Kidney tubule cell (primary cell): Measurements from ENCODE around the gene TRAF3.
"Not testable (repeated sequence)": the region's sequence is repeated elsewhere in the genome, so short reads cannot be mapped to it uniquely, and the experiment has no call there.

Experiments used
- DNase-seq: peaks from one replicate; pipeline ENCODE4 v3.0.0-alpha.2; 2018; ENCODE audit warnings: low spot score

TRAF3 gene

DNA sequence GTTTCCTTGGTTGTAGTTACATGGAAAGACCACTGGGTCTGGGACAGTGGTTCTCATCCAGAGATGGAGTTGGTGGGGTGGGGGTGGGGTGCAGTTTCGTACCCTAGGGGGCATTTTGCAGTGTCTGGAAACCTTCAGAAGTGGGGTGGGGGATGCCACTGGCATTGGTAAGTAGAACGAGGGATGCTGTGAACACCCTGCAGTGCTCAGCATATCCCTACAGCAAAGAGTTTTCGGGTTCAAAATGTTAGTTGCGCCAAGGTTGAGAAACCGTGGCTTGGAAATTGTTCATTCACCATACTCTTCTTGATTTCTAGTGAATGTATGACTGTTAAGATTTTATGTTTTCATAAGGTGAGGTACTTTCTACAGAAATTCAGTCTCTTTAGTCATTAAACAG lies 28.7 kb downstream of the TRAF3 start:
- no peak for DNase-seq

DNA sequence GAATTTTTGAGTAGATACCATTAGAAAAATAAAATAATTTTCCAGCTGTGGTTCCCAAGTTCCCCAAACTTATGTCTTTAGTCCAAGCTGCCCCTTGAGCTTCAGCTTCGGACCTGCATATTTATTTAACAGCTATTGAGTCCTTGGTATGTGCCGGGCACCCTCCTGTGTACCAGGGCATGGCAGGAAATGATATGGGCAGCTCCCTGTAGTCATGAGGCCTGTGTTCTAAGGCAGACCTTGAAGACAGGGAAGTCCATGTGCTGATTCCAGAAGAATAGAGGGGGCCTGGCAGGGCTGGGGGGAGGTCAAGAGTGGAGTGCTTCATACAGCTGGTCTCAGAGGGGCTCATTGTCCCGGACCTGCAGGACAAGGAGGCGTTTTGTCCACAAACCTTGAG lies 29.2 kb downstream of the TRAF3 start:
- peak; percentile 22 for DNase-seq

DNA sequence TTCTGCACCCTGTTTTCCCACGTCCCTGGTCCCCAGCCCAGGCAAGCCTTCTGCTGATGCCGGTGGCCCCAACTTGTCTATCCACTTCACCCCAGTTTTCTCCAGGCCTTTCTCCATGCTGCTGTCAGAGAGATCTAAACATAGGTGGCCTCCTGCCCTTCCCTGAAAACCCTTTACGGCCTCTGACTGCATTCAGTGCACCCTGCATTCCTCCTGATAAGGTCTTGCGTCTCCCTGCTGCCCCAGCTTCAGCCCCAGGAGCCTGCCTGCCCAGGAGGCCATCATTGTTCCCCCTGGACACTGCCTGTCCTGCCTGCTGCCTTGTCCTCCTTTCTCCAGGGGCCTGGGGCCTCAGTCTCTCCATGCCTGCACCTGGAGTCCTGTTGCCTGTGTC lies 29.8 kb downstream of the TRAF3 start:
- DNase-seq = no peak

DNA sequence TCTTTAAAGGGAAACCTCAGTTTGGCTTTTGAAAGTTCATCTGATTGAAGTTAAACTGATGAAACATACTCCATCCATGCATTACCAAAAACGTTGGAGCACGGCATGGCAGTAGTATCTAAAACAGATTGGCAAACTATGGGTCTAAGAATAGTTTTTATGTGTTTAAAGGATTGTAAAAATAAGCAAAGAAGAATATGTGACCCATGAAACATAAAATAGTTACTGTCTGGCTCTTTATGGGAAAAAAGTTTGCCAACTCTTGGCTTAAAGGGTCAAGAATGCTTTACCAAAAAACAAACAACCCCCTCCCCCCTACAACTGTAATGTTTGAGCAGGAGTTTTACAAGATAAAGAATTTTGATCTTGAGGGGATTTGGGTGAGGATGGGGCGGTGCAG lies 32.6 kb downstream of the TRAF3 start:
- no peak for DNase-seq

DNA sequence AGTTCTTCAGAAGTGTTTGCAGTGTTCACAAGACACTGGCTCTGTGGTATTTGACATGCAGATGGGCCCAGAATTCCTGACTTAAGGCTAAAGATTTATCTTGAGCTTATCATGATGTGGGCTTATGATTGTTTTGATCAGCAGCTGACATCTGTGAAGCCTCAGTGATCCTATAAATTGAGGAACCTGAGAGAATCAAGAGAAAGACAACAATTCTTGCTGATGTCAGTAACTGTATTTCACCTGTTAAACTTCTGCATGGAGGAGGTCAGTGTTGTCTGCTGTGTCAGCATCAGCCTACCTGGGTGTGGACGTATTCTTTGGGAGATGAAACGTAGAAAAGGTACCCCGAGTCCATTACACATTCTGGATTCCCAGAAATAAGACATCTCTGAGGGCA lies 33.3 kb downstream of the TRAF3 start:
- DNase-seq = no peak

DNA sequence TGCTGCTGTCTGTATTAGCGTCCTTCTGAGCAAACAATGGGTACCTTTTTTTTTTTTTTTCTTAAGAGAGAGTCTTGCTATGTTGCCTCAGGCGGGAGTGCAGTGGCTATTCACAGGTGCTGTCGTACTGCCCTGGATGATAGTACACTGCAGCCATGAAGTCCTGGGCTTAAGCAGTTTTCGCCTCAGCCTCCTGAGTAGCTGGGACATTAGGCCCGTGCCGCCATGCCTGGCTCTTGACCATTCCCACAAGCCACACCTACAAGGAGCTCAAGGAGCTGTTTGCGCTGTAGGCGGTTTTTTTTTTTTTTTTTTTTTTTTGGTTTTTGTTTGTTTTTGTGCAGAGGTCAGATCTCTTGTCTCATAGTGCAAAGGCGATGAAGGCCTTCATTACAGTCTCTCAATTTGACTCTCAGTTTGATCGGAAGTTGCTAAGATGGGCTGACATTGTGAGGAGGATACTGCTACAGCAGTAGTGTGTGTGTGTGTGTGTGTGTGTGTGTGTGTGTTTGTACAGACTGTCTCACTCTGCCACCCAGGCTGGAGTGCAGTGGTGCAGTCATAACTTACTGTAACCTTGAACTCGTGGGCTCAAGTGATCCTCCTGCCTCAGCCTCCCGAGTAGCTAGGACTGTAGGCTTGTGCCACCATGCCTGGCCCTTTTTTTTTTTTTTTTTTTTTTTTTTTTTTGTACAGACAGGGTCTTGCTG lies 34.2 kb downstream of the TRAF3 start:
- DNase-seq = no peak

DNA sequence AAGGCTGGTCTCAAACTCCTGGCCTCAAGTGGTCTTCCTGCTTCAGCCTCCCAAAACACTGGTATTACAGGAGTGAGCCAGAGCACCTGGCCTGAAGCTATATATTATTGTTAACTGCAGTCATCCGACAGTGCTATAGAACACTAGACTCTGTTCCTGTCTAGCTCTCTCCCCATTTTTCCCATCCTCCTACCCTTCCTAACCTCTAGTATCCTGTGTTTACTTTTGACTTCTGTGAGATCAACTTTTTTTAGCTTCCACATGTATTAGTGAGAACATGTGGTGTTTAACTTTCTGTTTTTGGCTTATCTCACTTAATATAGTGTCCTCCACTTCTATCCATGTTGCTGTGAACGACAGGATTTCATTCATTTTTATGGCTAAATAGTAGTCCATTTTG lies 34.7 kb downstream of the TRAF3 start:
- no peak for DNase-seq

DNA sequence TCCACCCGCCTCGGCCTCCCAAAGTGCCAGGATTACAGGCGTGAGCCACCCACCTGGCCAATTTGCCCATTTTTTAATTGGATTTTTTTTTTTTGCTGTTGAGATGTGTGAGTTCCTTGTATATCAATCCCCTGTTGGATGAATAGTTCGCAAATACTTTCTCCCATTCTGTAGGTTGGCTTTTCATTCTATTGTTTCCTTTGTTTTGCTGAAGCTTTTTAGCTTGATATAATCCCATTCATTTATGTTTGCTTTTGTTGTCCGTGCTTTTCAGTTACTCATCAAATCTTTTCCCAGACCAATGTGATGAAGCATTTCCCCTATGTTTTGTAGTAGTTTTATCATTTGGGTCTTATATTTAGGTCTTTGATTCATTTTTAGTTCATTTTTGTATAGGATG lies 36.4 kb downstream of the TRAF3 start:
- no peak for DNase-seq

DNA sequence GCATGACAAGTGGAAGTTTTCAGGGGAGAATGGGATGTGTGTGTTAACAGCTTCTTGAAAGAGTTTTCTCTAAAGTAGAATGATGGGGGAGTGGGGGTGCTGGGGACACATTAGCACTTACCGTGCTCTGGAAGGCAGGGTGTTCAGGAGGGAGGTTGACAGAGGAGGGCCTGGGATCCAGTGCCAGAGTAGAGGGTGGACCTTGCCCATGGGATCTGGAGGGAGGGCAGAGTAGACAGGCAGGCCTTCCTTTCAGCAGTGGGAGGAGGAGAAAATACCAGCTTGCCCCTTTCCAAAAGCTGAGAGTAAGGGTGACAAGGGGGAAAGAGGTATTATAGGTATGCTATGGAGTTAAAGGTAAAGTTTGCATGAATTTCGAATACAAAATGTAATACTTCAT lies 40.1 kb downstream of the TRAF3 start:
- DNase-seq = no peak

DNA sequence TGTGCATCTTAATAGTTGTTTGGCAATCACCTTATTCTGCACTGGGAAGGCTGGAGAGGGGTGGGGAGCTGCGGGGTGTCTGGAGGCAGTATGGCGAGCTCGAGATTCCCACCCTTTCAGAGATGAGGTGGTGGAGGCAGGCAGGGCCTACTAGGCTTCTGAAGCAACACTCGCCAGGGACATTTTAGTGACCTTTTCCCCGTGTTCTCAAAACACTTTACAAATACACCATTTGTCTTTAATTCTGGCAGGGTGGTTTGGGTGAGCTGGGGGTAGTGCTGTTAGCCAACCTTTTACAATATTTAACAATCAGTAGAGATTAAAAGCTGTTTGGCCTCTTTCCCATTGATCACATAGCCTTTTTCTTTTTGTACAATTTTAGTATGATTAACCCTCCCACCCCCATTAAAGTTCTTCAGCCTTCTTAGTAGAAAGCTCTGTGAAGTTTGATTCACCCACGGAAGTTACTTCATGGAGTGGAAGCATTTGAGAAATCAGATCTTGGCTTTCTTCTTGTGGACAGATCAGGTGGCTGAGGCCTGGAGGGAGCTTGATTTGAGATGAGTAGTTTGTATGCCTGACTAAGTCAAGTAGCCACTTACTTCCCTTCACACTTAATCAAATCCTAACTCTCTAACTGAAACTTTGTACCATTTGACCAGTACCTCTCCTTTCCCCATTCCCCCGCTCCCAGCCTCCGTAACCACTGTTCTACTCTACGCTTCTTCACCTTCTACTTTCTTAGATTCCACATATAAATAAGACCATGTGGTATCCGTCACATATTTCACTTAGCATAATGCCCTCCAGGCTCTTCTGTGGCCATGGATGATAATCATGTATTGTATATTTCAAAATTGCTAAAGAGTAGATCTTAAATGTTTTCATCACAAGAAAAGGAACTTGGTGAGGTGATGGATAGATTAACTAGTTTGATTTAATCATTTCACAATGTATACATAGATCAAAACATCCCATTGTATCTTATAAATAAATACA lies 41.0 kb downstream of the TRAF3 start:
- DNase-seq = peak; percentile 31

DNA sequence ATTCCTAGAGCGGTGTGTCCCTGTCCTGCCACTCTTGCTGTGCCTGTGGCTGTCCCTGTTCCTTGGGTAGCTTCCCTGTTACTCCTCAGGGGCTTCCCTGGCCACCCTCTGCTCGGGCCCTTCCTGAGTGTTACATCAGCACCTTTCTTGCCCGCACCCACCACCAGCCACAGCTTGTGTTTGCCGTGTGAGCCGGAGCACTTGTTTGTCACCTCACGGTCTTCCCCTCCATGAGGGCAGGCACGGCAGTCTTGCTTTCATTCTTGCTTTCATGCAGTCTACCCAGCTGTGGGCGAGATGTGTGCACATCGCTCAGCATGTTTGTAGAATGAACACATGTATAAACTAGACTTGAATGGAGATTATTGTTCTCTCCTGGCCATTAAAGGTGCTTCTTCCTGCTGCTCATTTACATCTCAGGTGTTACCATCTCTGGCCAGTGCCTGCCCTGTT lies 42.0 kb downstream of the TRAF3 start:
- DNase-seq = peak; percentile 57

DNA sequence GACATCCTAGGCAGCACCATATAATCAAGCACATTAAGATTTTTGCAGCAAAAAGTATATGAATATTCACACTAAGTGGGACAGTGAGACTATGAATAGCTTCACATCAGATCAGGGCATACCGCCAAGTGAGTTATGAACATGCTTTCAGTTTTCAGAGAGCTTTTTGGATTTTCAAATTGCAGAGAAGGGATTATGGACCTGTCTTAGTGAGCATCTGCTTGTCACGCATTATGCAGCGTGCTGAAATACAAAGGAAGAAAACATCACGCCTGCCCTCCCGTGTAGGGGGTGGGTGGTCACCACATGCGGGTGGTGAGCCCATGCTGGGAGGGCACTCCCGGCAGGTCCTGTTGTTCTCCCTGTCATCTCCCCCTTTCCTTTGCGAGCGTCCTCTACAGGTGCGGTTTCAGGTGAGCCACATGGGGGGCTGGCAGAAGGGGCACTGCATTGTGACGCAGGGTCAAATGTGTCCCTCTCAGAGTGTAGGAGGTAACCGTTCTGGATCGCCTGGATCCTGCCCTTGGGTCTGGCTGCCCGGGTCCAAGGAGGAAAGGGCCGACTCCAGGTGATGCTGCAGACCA lies 42.6 kb downstream of the TRAF3 start:
- no peak for DNase-seq

DNA sequence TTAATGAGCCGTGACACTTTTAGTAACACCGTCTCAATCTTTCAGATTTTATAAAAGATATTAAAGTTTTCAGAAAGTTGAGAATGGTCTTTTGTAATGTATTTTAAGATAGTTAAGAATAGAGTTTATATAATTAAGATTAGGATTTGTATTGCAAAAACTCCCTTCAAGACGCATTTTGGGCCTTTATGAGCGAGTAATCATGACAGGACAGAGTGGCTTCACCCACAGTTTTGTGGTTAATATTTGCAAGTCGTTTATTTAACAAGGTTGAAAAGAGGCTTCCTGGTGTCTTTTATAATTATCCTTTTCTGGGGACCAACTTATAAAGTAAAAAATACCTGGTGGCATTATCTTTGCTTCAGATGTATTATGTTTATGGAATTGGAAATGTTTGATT lies 44.0 kb downstream of the TRAF3 start:
- no peak for DNase-seq

DNA sequence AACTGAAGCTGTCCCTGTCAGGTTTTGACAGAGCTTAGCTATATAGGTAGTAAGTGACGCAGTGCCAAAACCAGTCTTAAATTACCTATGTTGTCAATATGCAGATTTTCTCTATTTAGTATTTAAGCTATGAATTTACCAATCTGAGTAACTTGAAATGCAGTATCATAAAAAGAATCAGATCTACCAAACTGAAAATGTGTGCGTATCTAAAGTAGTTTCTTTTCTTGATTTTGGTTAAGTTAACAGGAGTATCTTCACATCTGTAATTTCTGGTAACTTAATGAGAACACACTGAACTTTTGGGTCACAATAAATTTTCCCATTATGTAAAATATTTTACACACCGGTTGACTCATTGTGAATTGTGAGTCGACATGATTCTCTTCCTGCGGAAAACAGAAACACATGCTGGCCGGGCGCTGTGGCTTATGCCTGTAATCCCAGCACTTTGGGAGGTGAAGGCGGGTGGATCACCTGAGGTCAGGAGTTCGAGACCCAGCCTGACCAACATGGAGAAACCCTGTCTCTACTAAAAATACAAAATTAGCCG lies 45.1 kb downstream of the TRAF3 start:
- DNase-seq = no peak

DNA sequence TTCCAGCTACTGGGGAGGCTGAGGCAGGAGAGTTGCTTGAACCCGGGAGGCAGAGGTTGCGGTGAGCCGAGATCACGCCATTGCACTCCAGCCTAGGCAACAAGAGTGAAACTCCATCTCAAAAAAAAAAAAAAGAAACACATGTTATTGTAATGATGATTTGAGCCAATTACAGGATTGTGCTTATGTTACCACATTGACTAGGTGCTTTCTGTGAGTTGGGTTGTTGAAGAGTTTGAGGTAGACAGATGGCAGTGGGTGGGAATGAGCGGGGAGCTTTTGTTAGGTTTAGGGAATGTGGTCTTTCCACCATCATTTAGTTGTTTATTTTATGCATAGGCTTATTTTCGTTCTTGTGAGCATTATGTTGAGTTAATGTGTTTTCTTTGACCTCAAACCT lies 45.6 kb downstream of the TRAF3 start:
- not testable (repeated sequence) for DNase-seq

DNA sequence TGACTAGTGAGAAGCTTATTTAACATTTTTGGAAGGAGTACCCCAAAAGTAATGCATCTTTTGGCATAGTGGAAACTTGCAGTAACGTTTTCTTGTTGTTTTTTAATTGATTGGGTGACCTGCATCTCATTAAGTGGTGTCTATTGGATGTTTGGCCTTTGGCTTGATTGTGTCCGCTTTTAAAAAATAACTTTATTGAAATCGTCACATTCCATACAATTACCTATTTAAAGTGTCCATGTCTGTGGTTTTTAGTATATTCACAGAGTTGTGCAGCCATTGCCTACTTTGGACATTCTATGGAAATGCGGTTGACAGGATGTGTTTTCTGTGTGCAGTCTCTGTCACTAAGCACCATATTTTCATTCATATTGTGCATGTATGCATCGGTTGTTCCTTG lies 46.3 kb downstream of the TRAF3 start:
- no peak for DNase-seq

DNA sequence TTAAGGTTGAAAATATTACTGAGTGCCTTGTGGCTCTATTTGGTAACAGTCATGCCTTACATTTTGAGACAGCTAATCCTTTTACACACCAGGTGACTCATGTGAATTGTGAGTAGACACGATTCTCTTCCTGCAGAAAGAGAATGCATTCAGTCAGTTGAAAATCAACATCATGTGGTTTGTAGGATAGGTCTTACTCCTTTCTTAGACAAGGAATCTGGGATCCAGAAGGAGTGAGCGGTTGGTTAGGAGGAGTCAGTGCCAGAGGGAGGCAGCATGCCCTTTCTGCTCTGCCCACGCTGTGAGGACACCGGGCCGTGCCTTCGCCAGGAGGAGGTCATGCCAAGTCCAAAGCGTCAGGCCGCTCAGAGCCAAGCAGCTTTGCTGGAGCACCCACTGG lies 47.6 kb downstream of the TRAF3 start:
- peak; percentile 86 for DNase-seq

DNA sequence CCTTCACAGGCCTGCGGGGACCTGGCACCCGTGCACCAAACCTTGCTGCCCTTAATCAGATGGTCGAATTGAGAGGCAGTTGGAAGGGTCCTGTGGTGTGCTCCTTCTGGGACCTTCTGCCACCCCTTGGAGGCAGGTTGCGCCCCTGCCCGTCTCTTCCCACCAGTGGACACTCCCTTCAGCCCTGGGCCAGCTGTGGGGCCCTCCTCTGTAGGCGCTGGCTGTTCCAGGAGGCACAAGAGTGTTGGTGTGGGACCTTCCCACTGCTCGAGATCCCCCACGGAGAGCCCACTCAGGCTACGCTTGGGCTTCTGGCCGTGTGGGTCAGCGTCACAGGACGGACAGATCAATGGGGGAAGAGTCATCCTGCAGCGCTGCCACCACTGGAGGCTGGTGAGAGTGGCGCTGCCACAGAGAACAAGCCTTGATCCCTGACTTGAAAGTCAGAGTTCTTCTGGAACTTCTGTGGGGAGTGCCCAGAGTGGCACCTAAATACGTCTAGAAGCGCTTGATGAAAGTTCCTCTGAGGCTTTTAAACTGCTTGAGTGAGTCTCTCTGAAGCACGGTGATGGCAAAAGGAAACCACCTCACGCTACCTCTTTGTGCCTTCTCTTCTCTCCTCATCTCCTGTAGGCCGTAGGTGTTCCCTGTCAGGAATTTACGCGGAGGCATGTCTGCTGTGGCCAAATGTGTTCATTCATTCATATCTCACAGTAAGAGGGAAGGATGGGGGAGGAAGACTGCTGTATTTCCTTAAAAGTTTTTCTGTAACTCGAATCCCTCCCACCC lies 48.3 kb downstream of the TRAF3 start:
- peak; percentile 20 for DNase-seq

DNA sequence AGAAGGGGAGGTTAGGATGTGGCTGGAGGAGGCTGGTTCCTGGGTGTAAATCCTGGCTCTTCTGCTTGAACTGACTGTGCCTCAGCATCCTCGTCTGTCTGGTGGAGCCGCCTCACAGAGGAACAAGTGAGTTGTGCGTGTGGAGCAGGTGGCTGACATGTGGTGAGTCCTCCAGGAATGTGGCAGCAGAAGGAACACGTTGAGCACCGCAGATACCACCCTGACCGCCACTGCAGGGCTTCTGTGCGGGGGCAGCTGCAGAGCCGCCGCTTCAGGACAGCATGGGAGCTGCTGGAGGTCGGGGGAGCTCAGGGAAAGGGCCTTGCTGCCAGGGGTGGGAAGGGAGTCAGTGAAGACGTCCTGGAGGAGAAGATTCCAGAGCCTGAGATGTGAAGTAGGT lies 48.9 kb downstream of the TRAF3 start:
- DNase-seq = no peak

DNA sequence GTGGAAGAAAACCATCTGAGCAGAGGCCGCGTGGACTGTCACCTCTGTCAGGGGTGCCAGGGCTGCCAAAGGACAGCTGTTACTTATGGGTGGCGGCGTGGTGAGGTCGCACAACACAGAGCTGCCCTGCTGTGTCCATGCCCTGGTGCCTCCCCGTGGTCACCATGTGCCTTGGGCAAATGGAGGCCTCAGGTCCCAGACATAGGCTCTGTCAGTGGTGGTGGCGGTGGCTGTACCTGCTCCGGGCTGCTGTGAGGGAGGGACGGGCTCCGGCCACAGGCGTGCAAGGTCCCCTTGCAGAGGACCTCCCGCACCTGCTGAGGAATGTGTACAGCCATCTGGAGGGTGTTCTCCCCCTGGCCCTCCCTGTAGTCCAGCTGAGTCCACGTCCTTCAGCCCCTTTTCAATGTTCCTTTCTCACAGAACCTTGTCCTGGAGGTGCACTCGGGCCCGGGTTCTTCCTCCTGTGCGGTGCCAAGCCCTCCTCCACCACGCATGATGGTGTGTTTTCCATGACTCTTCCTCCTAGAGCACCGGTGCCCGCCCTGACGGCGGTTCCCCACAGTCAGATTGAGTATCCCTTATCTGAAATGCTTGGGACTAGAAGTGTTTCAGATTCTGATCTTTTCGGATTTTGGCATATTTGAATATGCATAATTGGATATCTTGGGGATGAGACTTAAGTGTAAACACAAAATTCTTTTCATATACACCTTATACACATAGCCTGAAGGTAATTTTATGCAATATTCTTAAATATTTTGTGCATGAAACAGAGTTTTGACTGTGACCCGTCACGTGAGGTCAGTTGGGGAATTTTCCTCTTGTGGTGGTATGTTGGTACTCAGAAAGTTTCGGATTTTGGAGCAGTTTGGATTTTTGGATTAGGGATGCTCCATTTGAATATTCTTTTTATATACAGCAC lies 49.8 kb downstream of the TRAF3 start:
- DNase-seq = no peak

DNA sequence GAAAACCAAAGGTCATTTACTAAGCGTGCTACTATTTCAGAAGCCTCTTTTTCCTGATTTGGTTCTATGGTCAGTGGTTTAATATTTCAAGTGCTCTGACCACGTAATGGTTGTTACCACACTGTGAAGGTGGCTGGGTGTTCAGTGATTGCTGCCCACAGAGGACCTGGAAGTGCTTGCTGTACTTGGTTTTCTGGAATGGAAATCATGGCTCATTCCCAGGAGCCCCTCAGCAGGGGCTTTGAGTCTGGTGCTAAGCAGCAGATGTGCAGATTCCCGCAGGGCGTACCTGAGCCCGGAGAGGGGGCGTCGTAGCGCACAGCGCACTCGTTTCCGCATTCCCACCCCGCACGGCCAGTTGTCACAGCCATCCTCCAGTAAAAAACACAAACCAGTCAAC lies 50.5 kb downstream of the TRAF3 start:
- DNase-seq = peak; percentile 34
